HG03103 (cell line): ENCODE results near the gene EPHA4.

Experiments
- ATAC-seq: cut with Tn5 transposase; IDR thresholded peaks from one replicate; pipeline ENCODE4 v1.9.1; 2021; ENCODE audit warnings: low read depth; ENCODE audit not compliant: unreplicated experiment

Gene EPHA4

GRCh38 chr2:221572219-221572820, at the start of gene EPHA4:
EPHA4 (minus strand) TSS chr2:221572304; CDS start chr2:221572248, 56 bp downstream.
- ATAC-seq, result peak; percentile 91

DNA sequence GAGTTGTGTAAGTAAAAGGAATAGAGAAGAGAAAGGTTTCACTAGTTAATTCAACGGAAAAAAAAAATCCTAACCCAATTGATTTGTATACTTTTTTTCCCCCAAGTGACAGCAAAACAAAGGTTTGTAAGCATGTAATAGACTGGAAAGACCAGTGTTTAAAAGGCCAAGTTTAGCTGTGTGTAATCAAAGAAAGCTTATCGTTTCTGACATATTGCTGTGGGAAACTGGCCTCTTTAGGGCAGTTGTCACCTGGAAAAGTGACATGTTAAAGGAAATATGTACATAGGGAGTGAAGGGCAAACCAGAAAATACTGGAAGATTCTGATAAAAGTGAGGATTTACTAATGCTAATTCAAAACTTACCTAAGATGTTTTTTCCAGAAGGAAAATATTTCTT, 45.9 kb upstream of the EPHA4 start:
- no peak for ATAC-seq

- no peak for ATAC-seq
These were observed 44.5 kb upstream of the EPHA4 start for GRCh38 chr2:221616561-221616960.

GRCh38 chr2:221614274-221614673, 42.2 kb upstream of the EPHA4 start:
- ATAC-seq, result no peak

GRCh38 chr2:221612800-221613199, 40.7 kb upstream of the EPHA4 start:
- ATAC-seq, result no peak

- no peak for ATAC-seq
These were observed 40.1 kb upstream of the EPHA4 start for GRCh38 chr2:221612161-221612560.

- no peak for ATAC-seq
These were observed 38.6 kb upstream of the EPHA4 start for GRCh38 chr2:221610675-221611074.

DNA sequence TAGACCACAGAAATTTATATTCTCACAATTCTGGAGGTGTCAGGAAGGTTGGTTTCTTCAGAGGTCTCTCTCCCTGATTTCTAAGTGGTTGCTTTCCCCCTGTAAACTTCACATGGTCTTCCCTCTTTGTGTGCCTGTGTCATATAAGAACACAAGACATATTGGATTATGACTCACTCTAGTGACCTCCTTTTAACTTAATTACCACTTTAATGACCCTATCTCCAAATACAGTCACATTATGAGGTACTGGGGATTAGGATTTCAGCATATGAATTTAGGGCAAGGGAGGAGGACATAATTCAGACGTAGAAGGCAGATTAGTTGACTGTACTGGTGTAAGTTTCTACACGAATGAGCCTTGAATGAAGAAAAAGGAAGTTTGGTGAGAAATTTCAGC, 38.2 kb upstream of the EPHA4 start:
- no peak for ATAC-seq

GRCh38 chr2:221608442-221608841, 36.3 kb upstream of the EPHA4 start:
- ATAC-seq, result no peak

DNA sequence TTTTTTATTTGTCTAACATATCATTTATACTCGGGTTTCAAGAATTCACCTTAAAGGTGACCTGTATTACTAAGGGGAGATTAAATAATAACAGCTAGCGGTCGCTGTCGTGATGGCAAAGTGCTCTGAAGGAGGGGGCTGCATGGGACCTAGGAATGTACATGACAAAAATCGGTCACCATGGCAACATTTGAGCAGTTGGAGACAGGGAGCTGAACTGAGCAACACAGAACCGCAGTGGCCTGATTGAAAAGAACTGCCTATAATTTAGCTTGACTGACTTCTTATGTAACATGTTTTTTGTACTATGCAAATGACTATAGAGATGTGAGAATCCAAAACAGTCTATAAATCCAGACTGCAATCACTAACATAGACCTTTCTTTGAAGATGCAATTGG, 34.3 kb upstream of the EPHA4 start:
- no peak for ATAC-seq

DNA sequence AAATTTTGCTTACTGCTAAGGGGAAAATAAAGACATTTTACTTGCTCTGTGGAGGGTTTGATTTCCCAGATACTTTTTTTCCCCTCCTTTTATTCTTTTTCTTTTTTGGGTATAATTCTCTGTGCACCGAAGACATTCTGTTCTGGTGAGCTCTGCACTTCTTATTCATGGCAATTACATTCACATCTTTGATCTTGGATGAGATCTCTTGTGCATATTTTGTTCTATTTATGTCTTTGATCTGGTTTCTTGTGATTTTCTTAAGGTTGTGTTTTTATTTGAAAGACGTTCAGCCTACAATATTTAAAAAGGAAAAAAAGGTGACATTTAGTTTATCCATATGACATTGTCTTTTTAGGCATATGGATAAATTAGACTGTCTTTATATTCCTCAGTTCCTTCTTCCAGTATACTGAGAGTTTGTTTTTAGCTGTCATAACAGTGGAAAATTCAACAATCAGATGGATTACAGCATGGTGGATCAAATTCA, 33.7 kb upstream of the EPHA4 start:
- no peak for ATAC-seq

DNA sequence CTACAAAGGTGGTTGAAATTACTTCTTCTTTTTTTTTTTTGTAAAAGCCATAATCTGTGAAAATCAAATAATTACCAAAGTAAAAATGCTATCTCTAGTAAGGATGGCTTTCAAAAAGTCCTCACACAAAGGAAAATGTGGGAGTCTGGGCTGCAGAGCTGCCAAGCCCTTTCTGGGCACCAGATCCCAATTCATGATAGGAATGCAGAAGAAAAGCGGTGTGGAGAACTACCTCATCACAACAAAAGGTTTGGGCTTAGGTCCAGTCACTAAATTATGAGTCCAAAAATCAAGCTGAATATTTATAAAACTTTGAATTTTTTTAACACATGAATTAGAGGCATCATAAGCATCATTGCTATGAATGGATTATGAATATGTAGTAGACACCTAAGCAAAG, 30.8 kb upstream of the EPHA4 start:
- ATAC-seq, result no peak

DNA sequence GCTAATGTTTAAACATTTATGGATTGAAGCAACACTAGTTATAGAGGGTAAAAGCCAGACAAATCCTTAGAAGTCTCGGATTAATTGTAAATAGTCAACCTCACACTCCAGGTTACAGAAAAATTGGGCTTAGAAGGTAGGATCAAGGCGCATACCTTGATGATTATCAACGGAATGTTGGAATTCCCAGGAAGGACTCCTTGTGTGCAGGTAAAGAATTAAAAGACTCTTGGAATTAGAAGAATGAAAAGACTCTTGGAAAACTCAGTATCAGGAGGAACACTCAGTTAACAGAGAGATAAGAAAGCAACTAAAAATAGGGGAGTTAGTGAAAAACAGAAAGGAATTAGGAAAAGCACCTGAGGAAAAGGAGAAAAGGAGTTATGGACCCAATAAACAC, 29.3 kb upstream of the EPHA4 start:
- ATAC-seq, result no peak

GRCh38 chr2:221600388-221600787, 28.3 kb upstream of the EPHA4 start:
- no peak for ATAC-seq

- ATAC-seq, result no peak
These were observed 24.1 kb upstream of the EPHA4 start for GRCh38 chr2:221596192-221596591.

GRCh38 chr2:221590861-221591365, 18.8 kb upstream of the EPHA4 start:
- ATAC-seq, result no peak

DNA sequence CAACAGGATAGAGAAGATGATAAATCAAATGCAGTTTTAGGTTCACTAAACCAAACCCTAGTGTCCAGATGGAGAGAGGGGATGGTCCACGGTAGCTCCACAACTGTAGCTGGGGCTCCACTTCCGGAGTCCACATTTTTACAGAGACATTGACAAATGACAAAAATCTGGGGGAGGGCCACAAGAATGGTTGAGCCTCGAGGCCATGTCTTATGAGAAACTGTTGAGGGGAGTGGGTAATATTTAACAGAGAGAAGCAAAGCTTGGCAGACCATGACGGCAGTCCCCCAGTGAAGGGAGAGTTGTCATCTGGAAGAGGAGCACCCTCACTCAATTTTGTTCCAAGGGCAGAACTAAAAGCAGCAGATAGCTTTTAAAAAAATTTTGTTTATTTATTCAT, 17.6 kb upstream of the EPHA4 start:
- ATAC-seq, result no peak

DNA sequence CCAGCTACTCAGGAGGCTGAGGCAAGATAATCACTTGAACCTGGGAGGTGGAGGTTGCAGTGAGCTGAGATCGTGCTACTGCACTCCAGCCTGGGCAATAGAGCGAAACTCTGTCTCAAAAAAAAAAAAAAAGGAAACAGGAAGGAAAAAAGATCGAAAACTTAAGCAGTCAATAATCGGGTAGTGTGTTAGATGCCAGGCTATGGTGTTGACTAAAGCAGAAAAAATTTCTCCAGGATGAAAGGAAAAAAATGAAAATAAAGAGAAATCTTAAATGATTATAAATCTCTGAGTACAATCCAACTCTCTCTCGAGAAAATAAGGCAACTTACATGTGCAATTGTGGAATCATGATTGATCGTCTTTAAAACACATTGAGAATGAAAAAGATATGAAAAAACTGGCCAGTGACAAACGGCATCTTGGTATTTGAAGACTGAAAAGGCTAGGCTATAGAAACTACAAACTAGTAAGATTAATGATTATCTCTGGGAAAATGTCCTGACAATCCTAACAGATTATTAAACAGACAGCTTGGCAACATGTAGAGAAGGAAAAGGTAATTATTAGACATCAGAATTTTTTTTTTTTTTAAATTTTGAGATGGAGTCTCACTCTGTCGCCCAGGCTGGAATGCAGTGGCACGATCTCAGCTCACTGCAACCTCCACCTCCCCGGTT, 16.3 kb upstream of the EPHA4 start:
- ATAC-seq, result no peak

DNA sequence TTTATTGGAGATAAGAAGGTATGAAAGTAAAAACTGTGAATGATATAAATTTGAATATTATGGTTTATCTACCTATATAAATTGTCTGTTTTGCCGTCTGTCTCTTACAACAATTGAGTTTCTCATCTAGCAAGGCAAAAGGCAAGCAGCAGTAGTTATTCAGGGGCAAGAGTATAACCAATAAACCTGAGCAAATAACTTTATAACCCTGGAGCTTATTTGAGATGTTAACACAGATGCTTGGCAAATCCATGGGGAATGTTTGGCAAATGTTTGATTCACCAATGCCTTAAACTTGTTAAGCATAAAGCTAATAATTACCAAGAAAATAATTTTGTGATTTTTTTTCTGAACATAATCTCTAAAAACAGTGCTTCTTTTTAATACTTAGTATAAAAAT, 9.9 kb upstream of the EPHA4 start:
- no peak for ATAC-seq

DNA sequence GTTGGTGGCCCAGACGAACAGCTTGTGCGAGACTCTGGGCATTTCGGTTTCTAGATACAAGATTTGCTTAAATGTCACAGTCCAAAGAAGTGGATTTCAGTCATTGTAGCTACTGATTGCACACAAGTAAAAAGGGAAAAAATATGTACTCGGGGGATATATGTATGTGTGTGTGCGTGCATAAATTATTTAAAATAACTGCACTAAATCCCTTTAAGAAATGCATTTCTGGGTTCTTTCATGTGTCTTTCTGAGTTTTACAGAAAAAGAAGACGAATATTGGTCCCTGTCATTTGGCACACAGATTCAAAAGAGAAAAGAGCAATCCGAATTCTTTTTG, 2.1 kb upstream of the EPHA4 start:
- ATAC-seq, result no peak

DNA sequence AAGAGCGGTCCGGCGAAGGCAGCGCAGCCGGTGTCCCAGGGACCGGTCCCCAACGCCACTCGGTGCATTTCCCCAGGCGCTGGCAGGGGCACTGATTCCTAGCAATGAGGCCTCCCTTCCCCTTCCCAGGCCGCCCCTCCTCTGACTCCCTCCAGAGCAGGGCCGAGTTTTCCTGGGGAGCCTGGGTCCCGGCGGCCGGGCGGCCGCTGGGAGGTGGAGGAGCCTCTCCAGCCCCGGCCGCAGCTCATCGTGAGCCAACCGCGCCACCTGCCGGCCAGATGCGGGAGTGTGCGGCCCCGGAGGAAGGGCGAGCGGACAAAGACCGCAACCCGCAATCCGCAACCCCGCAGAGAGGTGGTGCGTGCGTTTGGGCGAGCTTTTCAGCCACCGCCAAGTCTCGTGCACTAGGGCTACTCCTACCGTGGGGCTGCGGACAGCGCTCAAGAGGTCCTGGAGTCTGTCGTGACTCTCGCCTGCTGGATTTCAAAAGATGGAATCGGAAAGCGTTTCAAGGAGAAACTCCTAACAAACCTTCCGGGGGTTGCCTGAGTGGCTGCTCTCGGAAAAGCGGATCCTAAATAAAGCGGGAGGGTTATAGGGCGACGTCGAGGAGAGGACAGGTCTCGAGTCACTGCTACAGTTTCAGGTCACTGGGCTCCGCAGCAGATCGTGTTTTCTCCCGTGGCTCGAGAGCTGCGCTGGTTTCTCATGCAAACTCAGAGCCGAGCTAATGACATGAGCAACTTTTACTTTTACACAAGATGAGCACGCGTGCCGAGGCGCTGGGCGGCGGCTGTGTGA, 1.5 kb upstream of the EPHA4 start:
- peak; percentile 53 for ATAC-seq
